Body of pancreas (tissue), 4 donors: ENCODE data around the gene SH2D4B. TPM values are rescaled to one million over a fixed set of nuclear protein-coding genes. Genes with fewer than 3 reads are reported as not detected.

Experiments used
- ATAC-seq: fragments of 150-250 bp; one replicate; pipeline ENCODE4 v1.9.1; 2016
- DNase-seq, 4 donors: peaks; one replicate each; pipeline ENCODE4 v3.0.0-alpha.2; 2019
- H3K27ac ChIP-seq, 4 donors: fragments of 200-600 bp; sonication (generic); 1 replicate in 3 of 4; 2 replicates in 1 of 4; pipeline versions ENCODE4 v1.5.1 to v1.6.1; 2016 to 2019; ENCODE audit warnings: mild to moderate bottlenecking in 1 of 4, mixed read lengths in 1 of 4, moderate library complexity in 1 of 4
- H3K27me3 ChIP-seq, 2 donors: fragments of 200-600 bp; sonication (generic); one replicate each; pipeline ENCODE4 v1.6.0; 2016; ENCODE audit warnings: mild to moderate bottlenecking in 1 of 2
- H3K36me3 ChIP-seq, 2 donors: fragments of 200-600 bp; sonication (generic); replicated peaks in 1 of 2; 2 replicates each; pipeline ENCODE4 v1.5.1; 2016; ENCODE audit warnings: low read depth in 2 of 2; ENCODE audit not compliant: insufficient read depth in 1 of 2
- H3K4me1 ChIP-seq: fragments of 200-600 bp; sonication (generic); one replicate; pipeline ENCODE4 v1.6.0; 2016
- H3K4me3 ChIP-seq, 2 donors: fragments of 200-600 bp; sonication (generic); 1 replicate in 1 of 2; 2 replicates in 1 of 2; pipeline ENCODE4 v1.5.1; 2016 to 2019
- H3K9me3 ChIP-seq, 3 donors: fragments of 200-600 bp; sonication (generic); 1 replicate in 2 of 3; 2 replicates in 1 of 3; pipeline ENCODE4 v1.5.1; 2016
- CTCF ChIP-seq, 7 experiments: fragments of 450-650 bp in 4 of 7; fragments of 200-600 bp in 3 of 7; sonication (generic) in 3 of 7; IDR thresholded peaks; one replicate each; pipeline ENCODE4 v1.5.1; 2016 to 2019; ENCODE audit warnings: antibody characterized with exemption in 7 of 7
- POLR2A ChIP-seq, 3 donors: fragments of 450-650 bp; IDR thresholded peaks; one replicate each; pipeline ENCODE4 v1.6.1; 2016; ENCODE audit warnings: antibody characterized with exemption in 3 of 3, mild to moderate bottlenecking in 2 of 3
- WGBS, 2 donors: methylation state at CpG; one replicate each; pipeline ENCODE4 v1.1.5; 2017; 5-methylcytosine and 5-hydroxymethylcytosine counted together
- intact Hi-C: fragments of 100-400 bp; cut with DNase I; formaldehyde crosslinking; loops from one replicate; pipeline ENCODE4 v1.15.1; 2023
- total RNA-seq, 2 donors: library from RNA; depleted of rRNA; stranded (reverse); fragments of >200 nt; gene quantifications; one replicate each; pipeline ENCODE4 v1.1.0, GENCODE V29; 2016

The SH2D4B gene
- total RNA-seq, 2 donors from 2014 or later: 0.33 TPM; not detected in 1

- 83 to 86% methylated on average over 5 of the region's 5 CpGs for WGBS, 2 donors
- TF ChIP-seq POLR2A (IDR thresholded peaks at IDR 0.05) (no peak), CTCF (IDR thresholded peaks at IDR 0.05) (no peak)
- no peaks in the 10 kb centered on the region for H3K27me3 ChIP-seq
- no peak overlapping the region for H3K4me3 ChIP-seq
- H3K36me3 ChIP-seq: no peaks in the 10 kb centered on the region
- peaks cover 14% of the 10 kb centered on the region for H3K4me1 ChIP-seq
- no peak for DNase-seq
- ATAC-seq: no peak
- intact Hi-C loops: no loop called here
- no peaks in the 10 kb centered on the region for H3K9me3 ChIP-seq
- no peak overlapping the region for H3K27ac ChIP-seq
Measured at GRCh38 chr10:80553436-80553835, 15.7 kb downstream of the SH2D4B start.

DNA sequence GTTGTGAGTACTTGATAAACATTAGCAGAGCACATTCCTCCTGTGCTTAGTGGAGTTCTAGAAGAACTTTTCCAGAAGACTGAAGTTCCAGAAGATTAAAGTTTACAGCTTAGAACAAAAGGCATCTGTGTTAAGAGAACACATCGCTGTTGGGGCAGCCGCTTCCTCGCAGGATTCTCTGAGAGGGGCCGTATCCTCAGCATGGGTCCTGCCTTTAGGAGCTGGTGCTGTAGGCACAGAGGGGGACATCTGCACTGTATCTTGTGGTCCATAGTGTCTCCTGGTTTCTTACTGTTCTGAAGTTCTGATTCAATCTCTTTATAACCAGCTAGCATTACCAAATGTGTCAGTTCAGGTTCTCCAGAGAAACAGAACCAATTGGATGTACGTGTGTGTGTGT is 16.3 kb downstream of the SH2D4B start:
- ATAC-seq: no peak
- Histone ChIP-seq H3K4me3 (no peak overlapping the region), H3K27ac (no peak overlapping the region), H3K9me3 (no peaks in the 10 kb centered on the region), H3K36me3 (no peaks in the 10 kb centered on the region), H3K27me3 (no peaks in the 10 kb centered on the region), H3K4me1 (peaks cover 14% of the 10 kb centered on the region)
- intact Hi-C loops: no loop called here
- no peak for TF ChIP-seq CTCF (IDR thresholded peaks at IDR 0.05)
- TF ChIP-seq POLR2A (IDR thresholded peaks at IDR 0.05): no peak
- 88 to 93% methylated on average over 5 of the region's 5 CpGs for WGBS, 2 donors
- DNase-seq: no peak

GRCh38 chr10:80555415-80555814 is 17.7 kb downstream of the SH2D4B start:
- no peak for ATAC-seq
- Histone ChIP-seq H3K27ac (no peak overlapping the region), H3K4me1 (peaks cover 14% of the 10 kb centered on the region), H3K4me3 (no peak overlapping the region), H3K36me3 (no peaks in the 10 kb centered on the region), H3K9me3 (no peaks in the 10 kb centered on the region), H3K27me3 (no peaks in the 10 kb centered on the region)
- DNase-seq: no peak
- intact Hi-C loops: no loop called here
- no peak for TF ChIP-seq CTCF (IDR thresholded peaks at IDR 0.05)
- no peak for TF ChIP-seq POLR2A (IDR thresholded peaks at IDR 0.05)
- WGBS, 2 donors: 53 to 62% methylated on average over 5 of the region's 5 CpGs

GRCh38 chr10:80561950-80562349 is 24.2 kb downstream of the SH2D4B start:
- no peak for ATAC-seq
- Histone ChIP-seq H3K9me3 (no peaks in the 10 kb centered on the region), H3K4me3 (no peak overlapping the region), H3K27ac (no peak overlapping the region), H3K4me1 (no peaks in the 10 kb centered on the region), H3K27me3 (no peaks in the 10 kb centered on the region), H3K36me3 (no peaks in the 10 kb centered on the region)
- DNase-seq: no peak
- no peak for TF ChIP-seq CTCF (IDR thresholded peaks at IDR 0.05)
- TF ChIP-seq POLR2A (IDR thresholded peaks at IDR 0.05): no peak
- intact Hi-C loops: no loop called here

DNA sequence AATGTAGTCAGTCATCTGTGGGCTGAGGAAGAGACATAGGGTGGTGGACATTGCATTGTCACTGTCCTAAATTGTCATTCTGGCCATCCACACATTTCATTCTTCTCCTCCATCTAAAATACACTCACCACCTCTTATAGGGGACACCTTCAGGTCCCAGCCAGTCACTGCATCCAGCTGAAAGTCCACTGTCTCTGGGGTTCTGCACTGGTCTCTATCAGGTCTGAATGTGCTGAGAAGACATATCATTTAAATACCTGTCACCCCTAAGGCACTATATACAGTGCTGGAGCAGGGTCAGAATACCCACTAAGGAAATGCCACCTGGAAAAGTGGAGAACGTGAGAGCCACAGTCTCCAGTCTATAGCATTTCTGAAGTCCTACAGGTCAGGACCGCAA is 29.6 kb downstream of the SH2D4B start:
- no peak for ATAC-seq
- no peaks in the 10 kb centered on the region for H3K36me3 ChIP-seq
- intact Hi-C loops: no loop called here
- H3K4me1 ChIP-seq: no peaks in the 10 kb centered on the region
- no peaks in the 10 kb centered on the region for H3K9me3 ChIP-seq
- DNase-seq: no peak
- 63 to 64% methylated on average over 2 of the region's 2 CpGs for WGBS, 2 donors
- no peaks in the 10 kb centered on the region for H3K27me3 ChIP-seq
- TF ChIP-seq POLR2A (IDR thresholded peaks at IDR 0.05) (no peak), CTCF (IDR thresholded peaks at IDR 0.05) (no peak)
- H3K4me3 ChIP-seq: no peak overlapping the region
- H3K27ac ChIP-seq: no peak overlapping the region
